HCT116 (cell line): ENCODE data around the gene LYRM1. TPM values are rescaled to one million over a fixed set of nuclear protein-coding genes. Genes with fewer than 3 reads are reported as not detected.

Experiments
- ATAC-seq: fragments of 200-7000 bp; cut with Tn5 transposase; 2 replicates; pipeline ENCODE4 v1.9.1; 2020; ENCODE audit warnings: mild to moderate bottlenecking, moderate library complexity
- BruUV-seq: library from RNA; stranded (reverse); fragments of 400-500 nt; replicated peaks from 2 replicates; lab custom pipeline; 2021; lab: Mats Ljungman, UMichigan
- CTCF ChIA-PET: fragments of 300-600 bp; sonication (Branson Sonifier 250); formaldehyde crosslinking; loops from one replicate; lab custom pipeline; 2021; ENCODE audit warnings: antibody characterized with exemption; lab: Charles Lee
- POLR2A ChIA-PET: fragments of 300-600, 350-600 bp; sonication (Branson Sonifier 250); formaldehyde crosslinking; loops from one replicate; lab custom pipeline; 2021; ENCODE audit warnings: antibody characterized with exemption; lab: Charles Lee
- RAD21 ChIA-PET, 2 experiments: fragments of 300-600 bp; sonication (Branson Sonifier 250); formaldehyde crosslinking; loops; one replicate each; lab custom pipeline; 2023; ENCODE audit warnings: low total read pairs in 2 of 2; ENCODE audit not compliant: uncharacterized antibody in 2 of 2, unreplicated experiment in 2 of 2, low non-redundant PET in 1 of 2; lab: Charles Lee
- DNase-seq: peaks from one replicate; pipeline ENCODE4 v3.0.0-alpha.2; 2010; ENCODE audit warnings: low read depth, low spot score
- H2AFZ ChIP-seq: fragments of 200-600 bp; shearing (Covaris generic), sonication (generic); 2 replicates; pipeline ENCODE4 v1.6.1; 2017; ENCODE audit warnings: low read depth, mixed run types, mixed read lengths, antibody characterized with exemption, low read length; ENCODE audit not compliant: poor library complexity, severe bottlenecking
- H3K27ac ChIP-seq: 2 replicates; pipeline ENCODE4 v1.5.1; 2012; ENCODE audit warnings: low read depth, low read length
- H3K27me3 ChIP-seq: fragments of 200-600 bp; sonication (generic); 2 replicates; pipeline ENCODE4 v1.6.1; 2016; ENCODE audit warnings: mixed run types, low read length, mixed read lengths; ENCODE audit not compliant: insufficient read depth
- H3K36me3 ChIP-seq, 2 experiments: fragments of 200-500 bp in 1 of 2; fragments of 200-600 bp in 1 of 2; sonication (Bioruptor generic) in 1 of 2; sonication (generic) in 1 of 2; 2 replicates each; pipeline versions ENCODE4 v1.5.1 to v1.6.1; 2014 to 2016; ENCODE audit warnings: low read length in 2 of 2, inconsistent platforms in 1 of 2, mixed read lengths in 1 of 2, mixed run types in 1 of 2; ENCODE audit not compliant: insufficient read depth in 2 of 2, control insufficient read depth in 1 of 2
- H3K4me1 ChIP-seq, 2 experiments: fragments of 200-600 bp in 1 of 2; sonication (generic) in 1 of 2; 2 replicates each; pipeline versions ENCODE4 v1.5.1 to v1.6.1; 2012 to 2017; ENCODE audit warnings: low read length in 2 of 2, inconsistent platforms in 1 of 2, mild to moderate bottlenecking in 1 of 2, mixed read lengths in 1 of 2, mixed run types in 1 of 2, moderate library complexity in 1 of 2; ENCODE audit not compliant: insufficient read depth in 2 of 2, control insufficient read depth in 1 of 2
- H3K4me2 ChIP-seq: fragments of 200-600 bp; sonication (generic); 2 replicates; pipeline ENCODE4 v1.6.1; 2017; ENCODE audit warnings: mixed run types, low read length, mixed read lengths
- H3K4me3 ChIP-seq, 2 experiments: fragments of 200-600 bp in 1 of 2; sonication (generic) in 1 of 2; replicated peaks in 1 of 2; 2 replicates each; pipeline ENCODE4 v1.5.1; 2011 to 2016; ENCODE audit warnings: low read length in 2 of 2, control low read depth in 1 of 2, low read depth in 1 of 2, mild to moderate bottlenecking in 1 of 2, mixed read lengths in 1 of 2, mixed run types in 1 of 2
- H3K79me2 ChIP-seq: fragments of 200-600 bp; sonication (generic); 2 replicates; pipeline ENCODE4 v1.6.1; 2017; ENCODE audit warnings: mild to moderate bottlenecking, mixed run types, low read length, moderate library complexity, mixed read lengths; ENCODE audit not compliant: insufficient read depth
- H3K9ac ChIP-seq: fragments of 200-600 bp; sonication (generic); 2 replicates; pipeline ENCODE4 v1.6.1; 2016; ENCODE audit warnings: low read length, mixed read lengths
- H3K9me2 ChIP-seq: fragments of 200-600 bp; sonication (generic), shearing (Covaris generic); 2 replicates; pipeline ENCODE4 v1.6.1; 2017; ENCODE audit warnings: mixed run types, mild to moderate bottlenecking, moderate library complexity; ENCODE audit not compliant: insufficient read depth
- H3K9me3 ChIP-seq, 2 experiments: fragments of 200-500 bp in 1 of 2; fragments of 200-600 bp in 1 of 2; sonication (Bioruptor generic) in 1 of 2; sonication (generic) in 1 of 2; 2 replicates each; pipeline ENCODE4 v1.6.1; 2014 to 2017; ENCODE audit warnings: low read length in 2 of 2, mixed read lengths in 2 of 2, inconsistent platforms in 1 of 2, low read depth in 1 of 2, mild to moderate bottlenecking in 1 of 2, mixed run types in 1 of 2, moderate library complexity in 1 of 2; ENCODE audit not compliant: control insufficient read depth in 1 of 2, insufficient read depth in 1 of 2
- H4K20me1 ChIP-seq: fragments of 200-600 bp; sonication (generic), shearing (Covaris generic); 2 replicates; pipeline ENCODE4 v1.6.1; 2017; ENCODE audit warnings: mixed run types, mild to moderate bottlenecking, moderate library complexity; ENCODE audit not compliant: insufficient read depth
- ATF3 ChIP-seq: IDR thresholded peaks from 2 replicates; pipeline ENCODE4 v1.6.1; 2012
- EZH2 ChIP-seq: fragments of 200-600 bp; sonication (generic); IDR thresholded peaks from 2 replicates; pipeline ENCODE4 v1.6.1; 2017; ENCODE audit warnings: antibody characterized with exemption, mixed run types
- EZH2phosphoT487 ChIP-seq: fragments of 200-600 bp; IDR thresholded peaks from 2 replicates; pipeline ENCODE4 v1.6.1; 2018; ENCODE audit warnings: antibody characterized with exemption, borderline replicate concordance
- FOSL1 ChIP-seq: IDR thresholded peaks from 2 replicates; pipeline ENCODE4 v1.6.1; 2012; ENCODE audit warnings: low read depth
- JUND ChIP-seq: IDR thresholded peaks from 2 replicates; pipeline ENCODE4 v1.6.1; 2012
- SIN3A ChIP-seq: IDR thresholded peaks from 2 replicates; pipeline ENCODE4 v1.6.1; 2012; ENCODE audit warnings: low read depth
- SP1 ChIP-seq: IDR thresholded peaks from 2 replicates; pipeline ENCODE4 v1.6.1; 2012; ENCODE audit warnings: low read depth
- TCF7L2 ChIP-seq: IDR thresholded peaks from 2 replicates; pipeline ENCODE4 v1.7.0; 2011; ENCODE audit warnings: borderline replicate concordance, inconsistent platforms; ENCODE audit not compliant: insufficient read depth, insufficient read length; ENCODE audit errors: extremely low read depth
- YY1 ChIP-seq: IDR thresholded peaks from 2 replicates; pipeline ENCODE4 v1.6.1; 2011; ENCODE audit warnings: low read length, low read depth, moderate library complexity, mild to moderate bottlenecking; ENCODE audit not compliant: insufficient replicate concordance; ENCODE audit errors: extremely low read depth
- ZBTB33 ChIP-seq: IDR thresholded peaks from 2 replicates; pipeline ENCODE4 v1.6.1; 2011; ENCODE audit warnings: mild to moderate bottlenecking, low read length, moderate library complexity; ENCODE audit not compliant: insufficient replicate concordance; ENCODE audit errors: extremely low read depth
- ZFX ChIP-seq: fragments of 450-650 bp; IDR thresholded peaks from 2 replicates; pipeline ENCODE4 v1.6.1; 2017
- ZNF274 ChIP-seq: fragments of 200-500 bp; sonication (Bioruptor generic); IDR thresholded peaks from 2 replicates; pipeline ENCODE4 v1.6.1; 2014; ENCODE audit warnings: mild to moderate bottlenecking, low read depth, low read length, inconsistent platforms
- intact Hi-C: fragments of 100-400 bp; cut with micrococcal nuclease; formaldehyde crosslinking; loops from 2 replicates; pipeline ENCODE4 v1.10.0; 2022
- total RNA-seq: library from RNA; stranded (reverse); gene quantifications from one replicate; pipeline ENCODE4 v1.2.1, GENCODE V29; 2021; ENCODE audit not compliant: unreplicated experiment
- TF ChIP-seq, protein P1 (sequence below): IDR thresholded peaks from 2 replicates; pipeline ENCODE4 v1.6.1; 2012
- TF ChIP-seq, protein P2 (sequence below), 3 experiments: fragments of 200-600 bp in 1 of 3; sonication (generic) in 1 of 3; IDR thresholded peaks in 2 of 3; conservative IDR thresholded peaks in 1 of 3; 2 replicates each; pipeline ENCODE4 v1.5.1; 2012 to 2017; ENCODE audit warnings: low read depth in 2 of 3, low read length in 2 of 3, antibody characterized with exemption in 1 of 3, borderline replicate concordance in 1 of 3, control low read depth in 1 of 3, mild to moderate bottlenecking in 1 of 3, mixed read lengths in 1 of 3, mixed run types in 1 of 3, moderate library complexity in 1 of 3; ENCODE audit not compliant: insufficient read depth in 1 of 3

LYRM1 gene
- total RNA-seq, 1 experiment from 2014 or later, result 26.7 TPM

DNA sequence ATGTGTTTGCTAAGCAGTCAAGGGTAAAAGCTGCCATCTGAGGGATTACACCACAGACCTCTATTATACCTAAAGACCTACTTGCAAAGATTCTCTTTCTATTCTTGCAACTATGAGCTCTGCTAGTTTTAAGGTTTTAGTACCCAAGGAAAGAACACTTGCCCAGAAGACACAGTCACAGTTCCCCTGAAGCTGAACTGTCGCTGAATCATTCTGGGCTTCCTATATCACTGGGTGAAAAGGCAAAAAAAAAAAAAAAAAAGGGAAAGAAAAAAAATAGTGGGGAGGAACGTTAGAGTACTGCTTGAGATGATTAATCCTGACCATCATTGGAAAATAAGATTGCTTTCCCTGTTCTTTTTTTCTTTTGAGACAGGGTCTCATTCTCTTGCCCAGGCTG is 37.9 kb downstream of the LYRM1 start:
- ChIA-PET POLR2A (no interaction called here), CTCF (no interaction called here), RAD21 (interaction anchor here in 1 of 2 experiments (0.7 kb wide), 1 partner anchor 88 kb away, joined by 3 read pairs; no protein-coding TSS in a partner anchor)
- BruUV-seq, result no TSS peak
- TF ChIP-seq TCF7L2, result no peak
- no peak for TF ChIP-seq ZFX
- TF ChIP-seq JUND, result no peak
- no peak for TF ChIP-seq SIN3A
- TF ChIP-seq, protein P1, sequence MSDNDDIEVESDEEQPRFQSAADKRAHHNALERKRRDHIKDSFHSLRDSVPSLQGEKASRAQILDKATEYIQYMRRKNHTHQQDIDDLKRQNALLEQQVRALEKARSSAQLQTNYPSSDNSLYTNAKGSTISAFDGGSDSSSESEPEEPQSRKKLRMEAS, result no peak
- no peak for TF ChIP-seq ATF3
- TF ChIP-seq SP1, result no peak
- TF ChIP-seq, protein P2, sequence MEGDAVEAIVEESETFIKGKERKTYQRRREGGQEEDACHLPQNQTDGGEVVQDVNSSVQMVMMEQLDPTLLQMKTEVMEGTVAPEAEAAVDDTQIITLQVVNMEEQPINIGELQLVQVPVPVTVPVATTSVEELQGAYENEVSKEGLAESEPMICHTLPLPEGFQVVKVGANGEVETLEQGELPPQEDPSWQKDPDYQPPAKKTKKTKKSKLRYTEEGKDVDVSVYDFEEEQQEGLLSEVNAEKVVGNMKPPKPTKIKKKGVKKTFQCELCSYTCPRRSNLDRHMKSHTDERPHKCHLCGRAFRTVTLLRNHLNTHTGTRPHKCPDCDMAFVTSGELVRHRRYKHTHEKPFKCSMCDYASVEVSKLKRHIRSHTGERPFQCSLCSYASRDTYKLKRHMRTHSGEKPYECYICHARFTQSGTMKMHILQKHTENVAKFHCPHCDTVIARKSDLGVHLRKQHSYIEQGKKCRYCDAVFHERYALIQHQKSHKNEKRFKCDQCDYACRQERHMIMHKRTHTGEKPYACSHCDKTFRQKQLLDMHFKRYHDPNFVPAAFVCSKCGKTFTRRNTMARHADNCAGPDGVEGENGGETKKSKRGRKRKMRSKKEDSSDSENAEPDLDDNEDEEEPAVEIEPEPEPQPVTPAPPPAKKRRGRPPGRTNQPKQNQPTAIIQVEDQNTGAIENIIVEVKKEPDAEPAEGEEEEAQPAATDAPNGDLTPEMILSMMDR (IDR thresholded peaks at IDR 0.05 in 2 of 3, conservative IDR thresholded peaks at IDR 0.05 in 1 of 3; ENCODE audit: borderline replicate concordance in 1 of 3, insufficient read depth in 1 of 3, low read depth in 2 of 3, low read length in 2 of 3), result no peak
- no peak for TF ChIP-seq FOSL1
- no peak for TF ChIP-seq EZH2
- TF ChIP-seq ZBTB33, result no peak
- TF ChIP-seq ZNF274, result no peak
- TF ChIP-seq EZH2phosphoT487, result no peak
- no peak for TF ChIP-seq YY1
- Histone ChIP-seq H3K27me3 (no peaks in the 10 kb centered on the region), H3K9me2 (no peaks in the 10 kb centered on the region), H3K79me2 (no peaks in the 10 kb centered on the region), H3K27ac (no peak overlapping the region), H3K9ac (no peak overlapping the region), H3K4me2 (no peak overlapping the region; the same call in 1 of the 2 replicates), H3K4me1 (peaks cover 3 to 18% of the 10 kb centered on the region in 2 experiments; a peak in 3 of 4 replicates), H2AFZ (no peak overlapping the region), H3K36me3 (no peaks in the 10 kb centered on the region), H3K9me3 (no peaks in the 10 kb centered on the region), H4K20me1 (no peaks in the 10 kb centered on the region), H3K4me3 (no peak overlapping the region)
- intact Hi-C loops, result no loop called here
- DNase-seq (no peak), ATAC-seq (no peak)
